WTC11 (cell line): ENCODE results near the gene CTNNA2. TPM values are rescaled to one million over a fixed set of nuclear protein-coding genes. Genes with fewer than 3 reads are reported as not detected.

Experiments
- ATAC-seq: fragments of 200-7000 bp; cut with Tn5 transposase; 2 replicates; pipeline ENCODE4 v1.10.0; 2021; ENCODE audit warnings: mild to moderate bottlenecking, moderate library complexity
- CTCF ChIA-PET: fragments of 300-600 bp; sonication (Branson Sonifier 250); formaldehyde crosslinking; loops from one replicate; lab custom pipeline; 2021; ENCODE audit warnings: antibody characterized with exemption; lab: Charles Lee
- POLR2A ChIA-PET: fragments of 350-600 bp; sonication (Branson Sonifier 250); formaldehyde crosslinking; loops from one replicate; lab custom pipeline; 2021; ENCODE audit warnings: antibody characterized with exemption; lab: Charles Lee
- DNase-seq: peaks from one replicate; pipeline ENCODE4 v3.0.0; 2021; ENCODE audit warnings: low spot score
- H3K27ac Mint-ChIP-seq: 2 replicates; pipeline ENCODE4 v1.8.0; 2021; ENCODE audit warnings: mixed read lengths
- H3K27me3 Mint-ChIP-seq: 2 replicates; pipeline ENCODE4 v1.8.0; 2021; ENCODE audit warnings: low read depth, mild to moderate bottlenecking, moderate library complexity, mixed read lengths
- H3K36me3 Mint-ChIP-seq: 2 replicates; pipeline ENCODE4 v1.8.0; 2021; ENCODE audit warnings: mixed read lengths
- H3K4me1 Mint-ChIP-seq: 2 replicates; pipeline ENCODE4 v1.8.0; 2022; ENCODE audit warnings: mixed read lengths
- H3K4me3 Mint-ChIP-seq: 2 replicates; pipeline ENCODE4 v1.8.0; 2021; ENCODE audit warnings: mild to moderate bottlenecking, moderate library complexity, mixed read lengths
- H3K9me3 Mint-ChIP-seq: 2 replicates; pipeline ENCODE4 v1.8.0; 2021; ENCODE audit warnings: mixed read lengths
- EMX1 ChIP-seq: fragments of 250-450 bp; sonication (Bioruptor Pico); IDR thresholded peaks from 2 replicates; pipeline ENCODE4 v1.8.0; 2021; ENCODE audit warnings: mild to moderate bottlenecking
- ETV6 ChIP-seq: sonication (generic); formaldehyde crosslinking; IDR thresholded peaks from 2 replicates; pipeline ENCODE4 v1.8.1; 2022; ENCODE audit warnings: mild to moderate bottlenecking, missing genetic modification reagents
- GABPB1 ChIP-seq: sonication (generic); formaldehyde crosslinking; IDR thresholded peaks from 2 replicates; pipeline ENCODE4 v1.8.1; 2023; ENCODE audit warnings: mild to moderate bottlenecking, missing genetic modification reagents
- JUN ChIP-seq: sonication (generic); formaldehyde crosslinking; IDR thresholded peaks from 2 replicates; pipeline ENCODE4 v1.8.0; 2023; ENCODE audit warnings: mild to moderate bottlenecking, missing genetic modification reagents
- MLX ChIP-seq: sonication (generic); formaldehyde crosslinking; IDR thresholded peaks from 2 replicates; pipeline ENCODE4 v1.8.1; 2023; ENCODE audit warnings: mild to moderate bottlenecking, missing genetic modification reagents, moderate library complexity
- MXD4 ChIP-seq: fragments of 250-450 bp; sonication (Bioruptor Pico); IDR thresholded peaks from 2 replicates; pipeline ENCODE4 v1.8.0; 2021; ENCODE audit warnings: mild to moderate bottlenecking, moderate library complexity, borderline replicate concordance
- MYBL2 ChIP-seq: sonication (generic); formaldehyde crosslinking; IDR thresholded peaks from 2 replicates; pipeline ENCODE4 v1.8.1; 2023; ENCODE audit warnings: mild to moderate bottlenecking, moderate library complexity, missing genetic modification reagents
- NFATC4 ChIP-seq: fragments of 250-450 bp; sonication (Bioruptor Pico); IDR thresholded peaks from 2 replicates; pipeline ENCODE4 v1.9.0; 2021; ENCODE audit warnings: mild to moderate bottlenecking
- NFE2L1 ChIP-seq: sonication (generic); formaldehyde crosslinking; IDR thresholded peaks from 2 replicates; pipeline ENCODE4 v1.8.1; 2023; ENCODE audit warnings: missing genetic modification reagents
- NFYB ChIP-seq: sonication (generic); formaldehyde crosslinking; conservative IDR thresholded peaks from 2 replicates; pipeline ENCODE4 v1.8.0; 2022; ENCODE audit warnings: low read depth, missing genetic modification reagents
- NR3C1 ChIP-seq: sonication (generic); formaldehyde crosslinking; conservative IDR thresholded peaks from 2 replicates; pipeline ENCODE4 v1.8.1; 2023; ENCODE audit warnings: low read depth, mild to moderate bottlenecking, missing genetic modification reagents
- PREB ChIP-seq: sonication (generic); formaldehyde crosslinking; IDR thresholded peaks from 2 replicates; pipeline ENCODE4 v1.8.1; 2022; ENCODE audit warnings: mild to moderate bottlenecking, missing genetic modification reagents, moderate library complexity, borderline replicate concordance
- PRRX2 ChIP-seq: fragments of 250-450 bp; sonication (Bioruptor Pico); IDR thresholded peaks from 2 replicates; pipeline ENCODE4 v1.8.0; 2021; ENCODE audit warnings: mild to moderate bottlenecking
- TCF7 ChIP-seq: sonication (generic); formaldehyde crosslinking; IDR thresholded peaks from 2 replicates; pipeline ENCODE4 v1.8.0; 2022; ENCODE audit warnings: mild to moderate bottlenecking, low read depth, missing genetic modification reagents, moderate library complexity
- TEAD1 ChIP-seq: sonication (generic); formaldehyde crosslinking; IDR thresholded peaks from 2 replicates; pipeline ENCODE4 v1.8.0; 2022; ENCODE audit warnings: mild to moderate bottlenecking, missing genetic modification reagents
- ZNF121 ChIP-seq: sonication (generic); formaldehyde crosslinking; IDR thresholded peaks from 2 replicates; pipeline ENCODE4 v1.8.0; 2023; ENCODE audit warnings: missing genetic modification reagents
- ZNF219 ChIP-seq: sonication (generic); formaldehyde crosslinking; IDR thresholded peaks from 2 replicates; pipeline ENCODE4 v1.8.0; 2023; ENCODE audit warnings: missing genetic modification reagents, mild to moderate bottlenecking, borderline replicate concordance
- ZNF396 ChIP-seq: fragments of 250-450 bp; sonication (Bioruptor Pico); IDR thresholded peaks from 2 replicates; pipeline ENCODE4 v1.8.0; 2021; ENCODE audit warnings: mild to moderate bottlenecking, moderate library complexity, borderline replicate concordance
- ZNF416 ChIP-seq: fragments of 250-450 bp; sonication (Bioruptor Pico); IDR thresholded peaks from 2 replicates; pipeline ENCODE4 v1.9.0; 2021; ENCODE audit warnings: mild to moderate bottlenecking, inconsistent platforms
- ZNF423 ChIP-seq: fragments of 250-450 bp; sonication (Bioruptor Pico); IDR thresholded peaks from 2 replicates; pipeline ENCODE4 v2.1.2; 2022; ENCODE audit warnings: mild to moderate bottlenecking, moderate library complexity
- ZNF512 ChIP-seq: sonication (generic); formaldehyde crosslinking; IDR thresholded peaks from 2 replicates; pipeline ENCODE4 v1.8.1; 2022; ENCODE audit warnings: missing genetic modification reagents, borderline replicate concordance
- ZNF671 ChIP-seq: fragments of 250-450 bp; sonication (Bioruptor Pico); IDR thresholded peaks from 2 replicates; pipeline ENCODE4 v1.8.0; 2021; ENCODE audit warnings: mild to moderate bottlenecking
- total RNA-seq: library from RNA; stranded (reverse); gene quantifications from 3 replicates; pipeline ENCODE4 v1.2.3, GENCODE V29; 2021
- TF ChIP-seq, protein P1 (sequence below): sonication (generic); formaldehyde crosslinking; IDR thresholded peaks from 2 replicates; pipeline ENCODE4 v1.8.0; 2022; ENCODE audit warnings: missing genetic modification reagents
- TF ChIP-seq, protein P2 (sequence below): sonication (generic); formaldehyde crosslinking; IDR thresholded peaks from 2 replicates; pipeline ENCODE4 v1.8.0; 2022; ENCODE audit warnings: mild to moderate bottlenecking, missing genetic modification reagents
- TF ChIP-seq, protein P3 (sequence below): sonication (generic); formaldehyde crosslinking; IDR thresholded peaks from 2 replicates; pipeline ENCODE4 v1.8.0; 2023; ENCODE audit warnings: missing genetic modification reagents, mild to moderate bottlenecking, borderline replicate concordance

CTNNA2 gene
- total RNA-seq, 1 experiment from 2014 or later: 3.8 TPM

GRCh38 chr2:80438686-80439085 is 925.8 kb downstream of the CTNNA2 start (continued):
- TF ChIP-seq, protein P1, sequence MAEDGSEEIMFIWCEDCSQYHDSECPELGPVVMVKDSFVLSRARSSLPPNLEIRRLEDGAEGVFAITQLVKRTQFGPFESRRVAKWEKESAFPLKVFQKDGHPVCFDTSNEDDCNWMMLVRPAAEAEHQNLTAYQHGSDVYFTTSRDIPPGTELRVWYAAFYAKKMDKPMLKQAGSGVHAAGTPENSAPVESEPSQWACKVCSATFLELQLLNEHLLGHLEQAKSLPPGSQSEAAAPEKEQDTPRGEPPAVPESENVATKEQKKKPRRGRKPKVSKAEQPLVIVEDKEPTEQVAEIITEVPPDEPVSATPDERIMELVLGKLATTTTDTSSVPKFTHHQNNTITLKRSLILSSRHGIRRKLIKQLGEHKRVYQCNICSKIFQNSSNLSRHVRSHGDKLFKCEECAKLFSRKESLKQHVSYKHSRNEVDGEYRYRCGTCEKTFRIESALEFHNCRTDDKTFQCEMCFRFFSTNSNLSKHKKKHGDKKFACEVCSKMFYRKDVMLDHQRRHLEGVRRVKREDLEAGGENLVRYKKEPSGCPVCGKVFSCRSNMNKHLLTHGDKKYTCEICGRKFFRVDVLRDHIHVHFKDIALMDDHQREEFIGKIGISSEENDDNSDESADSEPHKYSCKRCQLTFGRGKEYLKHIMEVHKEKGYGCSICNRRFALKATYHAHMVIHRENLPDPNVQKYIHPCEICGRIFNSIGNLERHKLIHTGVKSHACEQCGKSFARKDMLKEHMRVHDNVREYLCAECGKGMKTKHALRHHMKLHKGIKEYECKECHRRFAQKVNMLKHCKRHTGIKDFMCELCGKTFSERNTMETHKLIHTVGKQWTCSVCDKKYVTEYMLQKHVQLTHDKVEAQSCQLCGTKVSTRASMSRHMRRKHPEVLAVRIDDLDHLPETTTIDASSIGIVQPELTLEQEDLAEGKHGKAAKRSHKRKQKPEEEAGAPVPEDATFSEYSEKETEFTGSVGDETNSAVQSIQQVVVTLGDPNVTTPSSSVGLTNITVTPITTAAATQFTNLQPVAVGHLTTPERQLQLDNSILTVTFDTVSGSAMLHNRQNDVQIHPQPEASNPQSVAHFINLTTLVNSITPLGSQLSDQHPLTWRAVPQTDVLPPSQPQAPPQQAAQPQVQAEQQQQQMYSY (CRISPR knock-in tag): no peak
- no peak for TF ChIP-seq ZNF219
- no peak for TF ChIP-seq ZNF512 (CRISPR knock-in tag)
- no peak for TF ChIP-seq MXD4 (CRISPR knock-in tag)
- TF ChIP-seq NFE2L1 (CRISPR knock-in tag): no peak
- TF ChIP-seq, protein P2, sequence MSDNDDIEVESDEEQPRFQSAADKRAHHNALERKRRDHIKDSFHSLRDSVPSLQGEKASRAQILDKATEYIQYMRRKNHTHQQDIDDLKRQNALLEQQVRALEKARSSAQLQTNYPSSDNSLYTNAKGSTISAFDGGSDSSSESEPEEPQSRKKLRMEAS (CRISPR knock-in tag): no peak
- TF ChIP-seq, protein P3, sequence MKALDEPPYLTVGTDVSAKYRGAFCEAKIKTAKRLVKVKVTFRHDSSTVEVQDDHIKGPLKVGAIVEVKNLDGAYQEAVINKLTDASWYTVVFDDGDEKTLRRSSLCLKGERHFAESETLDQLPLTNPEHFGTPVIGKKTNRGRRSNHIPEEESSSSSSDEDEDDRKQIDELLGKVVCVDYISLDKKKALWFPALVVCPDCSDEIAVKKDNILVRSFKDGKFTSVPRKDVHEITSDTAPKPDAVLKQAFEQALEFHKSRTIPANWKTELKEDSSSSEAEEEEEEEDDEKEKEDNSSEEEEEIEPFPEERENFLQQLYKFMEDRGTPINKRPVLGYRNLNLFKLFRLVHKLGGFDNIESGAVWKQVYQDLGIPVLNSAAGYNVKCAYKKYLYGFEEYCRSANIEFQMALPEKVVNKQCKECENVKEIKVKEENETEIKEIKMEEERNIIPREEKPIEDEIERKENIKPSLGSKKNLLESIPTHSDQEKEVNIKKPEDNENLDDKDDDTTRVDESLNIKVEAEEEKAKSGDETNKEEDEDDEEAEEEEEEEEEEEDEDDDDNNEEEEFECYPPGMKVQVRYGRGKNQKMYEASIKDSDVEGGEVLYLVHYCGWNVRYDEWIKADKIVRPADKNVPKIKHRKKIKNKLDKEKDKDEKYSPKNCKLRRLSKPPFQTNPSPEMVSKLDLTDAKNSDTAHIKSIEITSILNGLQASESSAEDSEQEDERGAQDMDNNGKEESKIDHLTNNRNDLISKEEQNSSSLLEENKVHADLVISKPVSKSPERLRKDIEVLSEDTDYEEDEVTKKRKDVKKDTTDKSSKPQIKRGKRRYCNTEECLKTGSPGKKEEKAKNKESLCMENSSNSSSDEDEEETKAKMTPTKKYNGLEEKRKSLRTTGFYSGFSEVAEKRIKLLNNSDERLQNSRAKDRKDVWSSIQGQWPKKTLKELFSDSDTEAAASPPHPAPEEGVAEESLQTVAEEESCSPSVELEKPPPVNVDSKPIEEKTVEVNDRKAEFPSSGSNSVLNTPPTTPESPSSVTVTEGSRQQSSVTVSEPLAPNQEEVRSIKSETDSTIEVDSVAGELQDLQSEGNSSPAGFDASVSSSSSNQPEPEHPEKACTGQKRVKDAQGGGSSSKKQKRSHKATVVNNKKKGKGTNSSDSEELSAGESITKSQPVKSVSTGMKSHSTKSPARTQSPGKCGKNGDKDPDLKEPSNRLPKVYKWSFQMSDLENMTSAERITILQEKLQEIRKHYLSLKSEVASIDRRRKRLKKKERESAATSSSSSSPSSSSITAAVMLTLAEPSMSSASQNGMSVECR (CRISPR knock-in tag): no peak
- TF ChIP-seq PRRX2: no peak

- Mint-ChIP-seq H3K9me3 (no peaks in the 10 kb centered on the region), H3K27me3 (peaks cover 72% of the 10 kb centered on the region), H3K36me3 (no peaks in the 10 kb centered on the region), H3K27ac (no peak overlapping the region), H3K4me1 (peaks cover 11% of the 10 kb centered on the region), H3K4me3 (no peak overlapping the region)
- no peak for DNase-seq
- no peak for ATAC-seq
- ChIA-PET POLR2A (interaction anchor here (0.7 kb wide), 1 partner anchor 303 kb away, joined by 3 read pairs; no protein-coding TSS in a partner anchor), CTCF (no interaction called here)
- TF ChIP-seq NR3C1 (CRISPR knock-in tag): no peak
- no peak for TF ChIP-seq JUN
- no peak for TF ChIP-seq GABPB1 (CRISPR knock-in tag)
- no peak for TF ChIP-seq ZNF121 (CRISPR knock-in tag)
- no peak for TF ChIP-seq NFYB (CRISPR knock-in tag)
- TF ChIP-seq ETV6 (CRISPR knock-in tag): no peak
- no peak for TF ChIP-seq MXD4 (CRISPR knock-in tag)
- no peak for TF ChIP-seq MLX
- no peak for TF ChIP-seq PREB (CRISPR knock-in tag)
- TF ChIP-seq PRRX2: no peak
- TF ChIP-seq ZNF396: no peak
- TF ChIP-seq TEAD1 (CRISPR knock-in tag): no peak
- no peak for TF ChIP-seq ZNF416 (CRISPR knock-in tag)
- TF ChIP-seq NFATC4 (CRISPR knock-in tag): no peak
- no peak for TF ChIP-seq ZNF671 (CRISPR knock-in tag)
- no peak for TF ChIP-seq TCF7 (CRISPR knock-in tag)
- no peak for TF ChIP-seq MYBL2 (CRISPR knock-in tag)
- no peak for TF ChIP-seq ZNF423
- TF ChIP-seq EMX1: no peak
These were observed 941.8 kb downstream of the CTNNA2 start for GRCh38 chr2:80454628-80455027.
